Measurements from ENCODE around the gene NOTUM.
"Not testable (repeated sequence)": the region's sequence is repeated elsewhere in the genome, so short reads cannot be mapped to it uniquely, and the experiment has no call there.

Gene NOTUM

GRCh38 chr17:81996232-81996756 lies 35.3 kb upstream of the NOTUM start:
- no peak for DNase-seq

- DNase-seq, result no peak
Observed at GRCh38 chr17:81995463-81996231, 34.7 kb upstream of the NOTUM start.

GRCh38 chr17:81994593-81995462 lies 33.8 kb upstream of the NOTUM start:
- no peak for DNase-seq

GRCh38 chr17:81993729-81994592 lies 33.0 kb upstream of the NOTUM start:
- no peak for DNase-seq

- no peak for DNase-seq
Observed at GRCh38 chr17:81992306-81993102, 31.5 kb upstream of the NOTUM start.

- DNase-seq, result no peak
Observed at GRCh38 chr17:81991684-81992305, 30.8 kb upstream of the NOTUM start.

- no peak for DNase-seq
Observed at GRCh38 chr17:81990836-81991683, 30.1 kb upstream of the NOTUM start.

GRCh38 chr17:81987161-81987770 lies 26.3 kb upstream of the NOTUM start:
- DNase-seq, result no peak

- DNase-seq, result no peak
Observed at GRCh38 chr17:81986606-81987005, 25.6 kb upstream of the NOTUM start.

GRCh38 chr17:81984773-81985410 lies 23.9 kb upstream of the NOTUM start:
- no peak for DNase-seq

GRCh38 chr17:81983639-81984373 lies 22.8 kb upstream of the NOTUM start:
- DNase-seq, result no peak

- no peak for DNase-seq
Observed at GRCh38 chr17:81983011-81983638, 22.1 kb upstream of the NOTUM start.

GRCh38 chr17:81981511-81981910 lies 20.5 kb upstream of the NOTUM start:
- DNase-seq, result not testable (repeated sequence)

- no peak for DNase-seq
Observed at GRCh38 chr17:81980707-81981343, 19.8 kb upstream of the NOTUM start.

- DNase-seq, result no peak
Observed at GRCh38 chr17:81980122-81980521, 19.1 kb upstream of the NOTUM start.

GRCh38 chr17:81978524-81979298 lies 17.7 kb upstream of the NOTUM start:
- DNase-seq, result no peak
